ENCODE results near the gene GASK1A.

Gene GASK1A

DNA sequence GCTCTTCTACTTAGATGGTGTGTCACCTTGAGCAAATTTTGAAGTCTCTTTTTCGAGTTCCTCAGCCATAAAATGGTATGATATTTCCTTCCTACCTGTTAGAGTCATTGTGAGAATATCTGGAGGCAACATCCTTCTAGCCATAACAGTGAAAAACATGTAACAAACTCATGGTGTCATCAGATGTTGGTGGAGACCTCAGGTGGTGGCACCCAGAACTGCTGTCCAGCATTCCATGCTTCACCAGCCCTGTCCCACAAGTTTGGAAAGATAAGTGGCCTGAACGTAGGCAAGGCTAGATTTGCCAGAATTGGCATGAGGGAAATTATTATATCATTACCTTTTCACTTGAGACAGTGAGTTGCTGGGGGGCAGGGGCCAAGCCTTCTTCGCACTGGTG lies 30.4 kb downstream of the GASK1A start:
- no peak for DNase-seq (ENCODE audit: low read depth)
- TF ChIP-seq MYC (IDR thresholded peaks at IDR 0.05; ENCODE audit: low read depth, low read length) (no peak), POLR2A (IDR thresholded peaks at IDR 0.05; ENCODE audit: extremely low read depth, insufficient read length) (no peak)
- TF ChIP-seq, protein P1, sequence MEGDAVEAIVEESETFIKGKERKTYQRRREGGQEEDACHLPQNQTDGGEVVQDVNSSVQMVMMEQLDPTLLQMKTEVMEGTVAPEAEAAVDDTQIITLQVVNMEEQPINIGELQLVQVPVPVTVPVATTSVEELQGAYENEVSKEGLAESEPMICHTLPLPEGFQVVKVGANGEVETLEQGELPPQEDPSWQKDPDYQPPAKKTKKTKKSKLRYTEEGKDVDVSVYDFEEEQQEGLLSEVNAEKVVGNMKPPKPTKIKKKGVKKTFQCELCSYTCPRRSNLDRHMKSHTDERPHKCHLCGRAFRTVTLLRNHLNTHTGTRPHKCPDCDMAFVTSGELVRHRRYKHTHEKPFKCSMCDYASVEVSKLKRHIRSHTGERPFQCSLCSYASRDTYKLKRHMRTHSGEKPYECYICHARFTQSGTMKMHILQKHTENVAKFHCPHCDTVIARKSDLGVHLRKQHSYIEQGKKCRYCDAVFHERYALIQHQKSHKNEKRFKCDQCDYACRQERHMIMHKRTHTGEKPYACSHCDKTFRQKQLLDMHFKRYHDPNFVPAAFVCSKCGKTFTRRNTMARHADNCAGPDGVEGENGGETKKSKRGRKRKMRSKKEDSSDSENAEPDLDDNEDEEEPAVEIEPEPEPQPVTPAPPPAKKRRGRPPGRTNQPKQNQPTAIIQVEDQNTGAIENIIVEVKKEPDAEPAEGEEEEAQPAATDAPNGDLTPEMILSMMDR (IDR thresholded peaks at IDR 0.05; ENCODE audit: low read depth, low read length): no peak
- TF ChIP-seq, protein P2, sequence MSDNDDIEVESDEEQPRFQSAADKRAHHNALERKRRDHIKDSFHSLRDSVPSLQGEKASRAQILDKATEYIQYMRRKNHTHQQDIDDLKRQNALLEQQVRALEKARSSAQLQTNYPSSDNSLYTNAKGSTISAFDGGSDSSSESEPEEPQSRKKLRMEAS (IDR thresholded peaks at IDR 0.05; ENCODE audit: low read depth, low read length): no peak
- H3K4me3 ChIP-seq (ENCODE audit: low read depth, low read length): no peak overlapping the region

DNA sequence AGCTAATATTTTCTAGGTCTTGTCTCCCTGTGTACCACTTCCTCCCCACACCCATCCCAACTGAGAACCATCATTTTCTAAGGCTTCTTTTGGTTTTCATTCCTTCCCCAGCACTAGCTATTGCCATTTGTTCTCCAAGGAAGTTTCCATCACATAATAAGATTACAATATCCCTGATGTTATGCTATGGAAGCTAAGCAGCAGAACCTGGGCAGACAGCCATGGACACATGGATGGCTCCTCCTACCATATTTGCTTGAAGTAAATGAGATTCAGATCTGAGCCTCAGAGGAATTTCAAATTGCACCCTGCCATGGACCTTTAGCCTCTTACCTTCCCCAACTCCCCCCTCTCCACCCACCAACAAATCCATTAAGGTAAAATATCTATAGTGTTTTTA lies 31.5 kb downstream of the GASK1A start:
- no peak overlapping the region for H3K4me3 ChIP-seq (ENCODE audit: low read depth, low read length)
- TF ChIP-seq MYC (IDR thresholded peaks at IDR 0.05; ENCODE audit: low read depth, low read length) (no peak), POLR2A (IDR thresholded peaks at IDR 0.05; ENCODE audit: extremely low read depth, insufficient read length) (no peak)
- TF ChIP-seq, protein P2 (IDR thresholded peaks at IDR 0.05; ENCODE audit: low read depth, low read length): no peak
- TF ChIP-seq, protein P1 (IDR thresholded peaks at IDR 0.05; ENCODE audit: low read depth, low read length): no peak
- DNase-seq (ENCODE audit: low read depth): no peak

DNA sequence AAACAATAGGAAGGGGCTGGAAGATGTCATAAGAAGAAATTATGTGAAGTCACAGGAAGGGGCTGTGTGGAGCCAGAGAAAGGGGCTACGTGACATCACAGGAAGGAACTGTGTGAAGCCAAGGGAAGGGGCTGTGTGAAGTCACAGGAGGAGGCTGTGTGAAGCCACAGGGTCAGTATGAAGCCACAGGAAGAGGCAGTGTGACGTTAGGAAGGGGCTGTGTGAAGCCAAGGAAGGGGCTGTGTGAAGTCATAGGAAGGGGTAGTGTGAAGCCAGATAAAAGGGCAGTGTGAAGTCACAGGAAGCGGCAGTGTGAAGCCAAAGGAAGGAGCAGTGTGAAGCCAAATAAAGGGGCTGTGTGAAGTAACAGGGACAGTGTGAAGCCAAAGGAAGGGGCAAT lies 32.5 kb downstream of the GASK1A start:
- no peak for DNase-seq (ENCODE audit: low read depth)
- TF ChIP-seq MYC (IDR thresholded peaks at IDR 0.05; ENCODE audit: low read depth, low read length) (no peak), POLR2A (IDR thresholded peaks at IDR 0.05; ENCODE audit: extremely low read depth, insufficient read length) (no peak)
- TF ChIP-seq, protein P1 (IDR thresholded peaks at IDR 0.05; ENCODE audit: low read depth, low read length): no peak
- TF ChIP-seq, protein P2 (IDR thresholded peaks at IDR 0.05; ENCODE audit: low read depth, low read length): no peak
- no peak overlapping the region for H3K4me3 ChIP-seq (ENCODE audit: low read depth, low read length)

DNA sequence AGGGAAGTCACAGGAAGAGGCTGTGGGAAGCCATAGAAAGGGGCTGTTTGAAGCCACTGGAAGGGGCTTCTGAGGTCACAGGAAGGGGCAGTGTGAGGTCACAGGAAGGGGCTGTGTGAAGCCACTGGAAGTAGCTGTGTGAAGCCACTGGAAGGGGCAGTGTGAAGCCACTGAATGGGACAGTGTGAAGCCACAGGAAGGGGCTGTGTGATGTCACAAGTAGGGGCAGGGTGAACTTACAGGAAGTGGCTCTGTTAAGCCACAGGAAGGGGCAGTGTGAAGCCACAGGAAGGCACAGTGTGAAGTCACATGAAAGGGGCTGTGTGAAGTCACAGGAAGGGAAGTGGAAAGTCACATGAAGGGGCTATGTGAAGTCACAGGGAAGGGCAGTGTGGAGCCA lies 33.1 kb downstream of the GASK1A start:
- DNase-seq (ENCODE audit: low read depth): no peak
- TF ChIP-seq MYC (IDR thresholded peaks at IDR 0.05; ENCODE audit: low read depth, low read length): no peak
- TF ChIP-seq, protein P1 (IDR thresholded peaks at IDR 0.05; ENCODE audit: low read depth, low read length): no peak
- TF ChIP-seq, protein P2 (IDR thresholded peaks at IDR 0.05; ENCODE audit: low read depth, low read length): no peak
- TF ChIP-seq POLR2A (IDR thresholded peaks at IDR 0.05; ENCODE audit: extremely low read depth, insufficient read length): no peak
- H3K4me3 ChIP-seq (ENCODE audit: low read depth, low read length): no peak overlapping the region

DNA sequence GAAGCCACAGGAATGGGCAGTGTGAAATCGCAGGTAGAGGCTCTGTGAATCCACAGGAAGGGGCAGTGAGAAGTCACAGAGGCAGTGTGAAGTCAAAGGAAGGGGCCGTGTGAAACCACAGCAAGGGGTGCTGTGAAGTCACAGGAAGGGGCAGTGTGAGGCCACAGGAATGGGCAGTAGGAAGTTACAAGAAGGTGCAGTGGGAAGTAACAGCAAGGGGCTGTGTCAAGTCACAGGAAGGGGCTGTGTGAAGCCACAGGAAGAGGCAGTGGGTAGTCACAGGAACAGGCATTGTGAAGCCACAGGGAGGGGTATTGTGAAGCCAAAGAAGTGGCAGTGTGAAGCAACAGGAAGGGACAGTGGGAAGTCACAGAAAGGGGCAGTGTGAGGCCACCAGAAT lies 34.1 kb downstream of the GASK1A start:
- no peak overlapping the region for H3K4me3 ChIP-seq (ENCODE audit: low read depth, low read length)
- TF ChIP-seq, protein P2 (IDR thresholded peaks at IDR 0.05; ENCODE audit: low read depth, low read length): no peak
- TF ChIP-seq, protein P1 (IDR thresholded peaks at IDR 0.05; ENCODE audit: low read depth, low read length): no peak
- TF ChIP-seq POLR2A (IDR thresholded peaks at IDR 0.05; ENCODE audit: extremely low read depth, insufficient read length) (no peak), MYC (IDR thresholded peaks at IDR 0.05; ENCODE audit: low read depth, low read length) (no peak)
- DNase-seq (ENCODE audit: low read depth): no peak

DNA sequence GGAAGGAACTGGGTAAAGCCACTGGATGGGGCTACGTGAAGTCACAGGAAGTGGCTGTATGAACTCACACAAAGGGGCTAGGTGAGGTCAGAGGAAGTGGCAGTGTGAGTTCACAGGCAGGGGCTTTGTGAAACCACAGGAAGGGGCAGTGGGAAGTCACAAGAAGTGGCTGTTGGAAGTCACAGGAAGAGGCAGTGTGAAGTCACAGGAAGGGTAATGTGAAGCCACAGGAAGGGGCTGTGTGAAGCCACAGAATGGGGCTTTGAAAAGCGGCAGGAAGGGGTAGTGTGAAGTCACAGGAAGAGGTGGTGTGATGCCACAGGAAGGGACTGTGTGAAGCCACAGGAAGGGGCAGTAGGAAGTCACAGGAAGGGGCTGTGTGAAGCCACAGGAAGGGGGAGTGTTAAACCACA lies 34.6 kb downstream of the GASK1A start:
- DNase-seq (ENCODE audit: low read depth): no peak
- no peak overlapping the region for H3K4me3 ChIP-seq (ENCODE audit: low read depth, low read length)
- TF ChIP-seq POLR2A (IDR thresholded peaks at IDR 0.05; ENCODE audit: extremely low read depth, insufficient read length) (no peak), MYC (IDR thresholded peaks at IDR 0.05; ENCODE audit: low read depth, low read length) (no peak)
- TF ChIP-seq, protein P2 (IDR thresholded peaks at IDR 0.05; ENCODE audit: low read depth, low read length): no peak
- TF ChIP-seq, protein P1 (IDR thresholded peaks at IDR 0.05; ENCODE audit: low read depth, low read length): no peak
